ENCODE measurements around the gene FGB.
A peak's percentile ranks its signal among the peaks of the same experiment; 100 is the strongest.

The FGB gene

GRCh38 chr4:154562697-154563254 lies at the start of gene FGB:
Gene FGB, plus strand, starts transcription at chr4:154563011. Its CDS starts 8 bp downstream, at chr4:154563019.
- DNase-seq: no peak

GRCh38 chr4:154516318-154517029 lies 46.3 kb upstream of the FGB start:
- no peak for DNase-seq

- DNase-seq: no peak
These were observed 45.2 kb upstream of the FGB start for GRCh38 chr4:154517591-154517990.

- DNase-seq: no peak
These were observed 43.6 kb upstream of the FGB start for GRCh38 chr4:154519214-154519613.

- DNase-seq: no peak
These were observed 41.2 kb upstream of the FGB start for GRCh38 chr4:154521607-154522006.

- no peak for DNase-seq
These were observed 36.7 kb upstream of the FGB start for GRCh38 chr4:154526151-154526550.

- no peak for DNase-seq
These were observed 35.5 kb upstream of the FGB start for GRCh38 chr4:154527308-154527707.

GRCh38 chr4:154528869-154529268 lies 33.9 kb upstream of the FGB start:
- DNase-seq: no peak

GRCh38 chr4:154529728-154530519 lies 32.9 kb upstream of the FGB start:
- no peak for DNase-seq

GRCh38 chr4:154534296-154534695 lies 28.5 kb upstream of the FGB start:
- no peak for DNase-seq

GRCh38 chr4:154542271-154542879 lies 20.4 kb upstream of the FGB start:
- DNase-seq: no peak

- DNase-seq: no peak
These were observed 17.1 kb upstream of the FGB start for GRCh38 chr4:154545689-154546088.

- peak; percentile 77 for DNase-seq
These were observed 12.7 kb upstream of the FGB start, which contains the start of gene PLRG1 for GRCh38 chr4:154549894-154550790. Gene PLRG1, minus strand, starts transcription at chr4:154550400. Its CDS starts 92 bp downstream, at chr4:154550308.

GRCh38 chr4:154551872-154552686 lies 10.7 kb upstream of the FGB start:
- peak; percentile 26 for DNase-seq

GRCh38 chr4:154559141-154559493 lies 3.7 kb upstream of the FGB start:
- no peak for DNase-seq

- no peak for DNase-seq
These were observed 3.1 kb upstream of the FGB start for GRCh38 chr4:154559494-154560418.

- DNase-seq: no peak
These were observed 2.4 kb upstream of the FGB start for GRCh38 chr4:154560419-154560801.

- no peak for DNase-seq
These were observed 2.0 kb upstream of the FGB start for GRCh38 chr4:154560824-154561231.

- no peak for DNase-seq
These were observed 1.5 kb downstream of the FGB start for GRCh38 chr4:154564311-154564710.

- DNase-seq: no peak
These were observed 2.9 kb downstream of the FGB start for GRCh38 chr4:154565704-154566103.
